ENCODE data around the gene CSN3. TPM values are rescaled to one million over a fixed set of nuclear protein-coding genes. Genes with fewer than 3 reads are reported as not detected.

The CSN3 gene
- total RNA-seq, 1 experiment from 2014 or later = not detected

DNA sequence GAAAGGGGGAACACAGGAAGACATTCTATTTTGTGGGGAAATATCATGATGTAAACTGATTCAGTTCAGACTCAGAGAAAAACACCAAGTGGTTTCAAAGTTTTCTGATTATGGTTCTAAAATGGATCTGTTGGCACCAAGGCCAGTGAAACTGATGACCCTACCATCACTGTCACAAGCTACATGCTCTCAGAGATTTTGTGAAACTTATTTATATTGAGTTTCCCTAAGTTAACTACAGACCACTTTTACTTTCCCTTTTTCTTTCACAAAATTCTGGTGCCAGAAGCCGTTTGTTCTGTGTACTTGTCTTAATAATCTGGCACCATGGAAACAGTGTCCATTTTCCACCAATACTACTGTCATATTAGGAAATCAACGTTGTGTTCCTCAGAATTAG, 48.9 kb downstream of the CSN3 start:
- no peak for DNase-seq (ENCODE audit: low read depth)

DNA sequence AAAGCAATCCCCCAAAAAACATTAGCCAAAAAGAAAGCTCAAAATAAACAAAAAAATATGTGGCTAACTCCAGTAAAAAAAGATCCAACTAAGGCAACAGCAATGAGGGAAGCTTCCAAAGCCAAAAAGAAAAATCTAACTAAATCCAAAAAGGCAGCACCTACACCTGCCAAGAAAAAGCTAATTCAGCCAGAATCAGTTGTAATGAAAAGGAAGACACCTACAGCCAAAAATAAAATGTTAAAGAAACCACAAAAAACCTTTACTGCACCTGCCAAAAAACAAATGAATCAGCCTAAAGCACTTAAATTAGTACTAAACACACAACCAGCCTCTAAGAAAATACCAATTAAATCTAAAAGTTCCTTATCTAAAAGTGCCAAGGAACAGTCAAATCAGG, 55.2 kb downstream of the CSN3 start:
- DNase-seq (ENCODE audit: low read depth) = no peak

DNA sequence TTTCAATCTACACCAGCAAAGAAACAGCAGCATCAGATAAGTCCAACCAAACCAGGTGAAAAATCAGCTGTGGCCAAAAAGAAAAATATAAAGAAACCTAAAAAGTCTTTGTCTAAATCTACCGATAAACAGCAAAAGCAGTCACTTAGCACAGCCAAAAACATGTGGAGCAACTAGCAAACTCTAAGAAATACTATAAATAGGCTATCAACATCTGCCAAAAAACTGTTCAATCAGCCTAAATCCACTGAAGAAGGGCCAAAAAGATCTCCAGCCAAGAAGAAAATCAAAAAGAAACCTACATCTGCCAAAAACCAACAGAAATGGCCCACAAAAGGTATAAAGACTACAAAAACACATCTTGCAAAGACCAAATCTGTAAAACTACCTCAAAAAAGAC, 55.7 kb downstream of the CSN3 start:
- no peak for DNase-seq (ENCODE audit: low read depth)

DNA sequence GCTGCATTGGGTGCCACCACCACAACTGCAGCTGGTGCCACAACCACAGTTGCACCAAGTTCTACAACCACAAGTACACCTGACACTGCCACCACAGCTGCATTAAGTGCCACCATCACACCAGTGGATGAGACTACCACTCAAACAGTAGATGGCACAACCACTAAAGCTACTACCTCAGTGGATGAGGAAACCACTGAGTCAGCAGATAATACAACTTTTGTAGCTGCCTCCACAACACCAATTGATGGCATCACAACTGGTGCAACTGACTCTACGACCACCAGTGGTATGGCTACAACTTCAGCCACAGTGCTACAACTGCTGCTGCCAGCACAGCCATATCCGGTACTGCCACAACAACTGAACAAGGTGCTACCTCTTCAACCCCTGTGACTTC, 57.2 kb downstream of the CSN3 start:
- no peak for DNase-seq (ENCODE audit: low read depth)

DNA sequence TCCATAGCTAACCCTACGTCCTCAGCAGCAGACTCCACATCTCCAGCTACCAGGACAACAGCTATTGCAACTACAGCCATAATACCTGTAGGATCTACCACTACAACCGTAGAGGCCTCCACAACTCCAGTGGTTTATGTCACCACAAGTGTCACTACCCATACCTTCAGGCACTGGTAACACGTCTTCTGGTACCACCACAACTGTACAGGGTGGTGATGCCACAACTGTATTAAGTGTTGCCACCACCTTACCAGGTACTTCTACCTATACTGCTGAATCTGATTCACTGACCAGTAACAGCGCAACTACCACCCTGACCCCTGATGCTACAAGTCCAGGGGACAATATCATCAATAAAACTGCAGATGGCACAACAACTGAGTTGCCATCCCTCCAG, 57.8 kb downstream of the CSN3 start:
- no peak for DNase-seq (ENCODE audit: low read depth)

Other genes with a start within 250 kb of the CSN3 start
- gene STATH, start 246.6 kb upstream of the CSN3 start, total RNA-seq (2014; rRNA removed; shearing (Covaris generic)) = not detected in 2 replicates
- gene HTN3, start 214.1 kb upstream of the CSN3 start, total RNA-seq (2014; rRNA removed; shearing (Covaris generic)) = not detected in 2 replicates
- not detected in 2 replicates for gene HTN1, start 192.2 kb upstream of the CSN3 start, total RNA-seq (2014; rRNA removed; shearing (Covaris generic))
- not detected in 2 replicates for gene PRR27, start 88.4 kb upstream of the CSN3 start, total RNA-seq (2014; rRNA removed; shearing (Covaris generic))
- not detected in 2 replicates for gene ODAM, start 46.9 kb upstream of the CSN3 start, total RNA-seq (2014; rRNA removed; shearing (Covaris generic))
- not detected in 2 replicates for gene FDCSP, start 16.5 kb upstream of the CSN3 start, total RNA-seq (2014; rRNA removed; shearing (Covaris generic))
- gene CABS1, start 92.4 kb downstream of the CSN3 start, total RNA-seq (2014; rRNA removed; shearing (Covaris generic)) = not detected in 2 replicates
- not detected in 2 replicates for gene SMR3A, start 118.2 kb downstream of the CSN3 start, total RNA-seq (2014; rRNA removed; shearing (Covaris generic))
- not detected in 2 replicates for gene SMR3B, start 140.5 kb downstream of the CSN3 start, total RNA-seq (2014; rRNA removed; shearing (Covaris generic))
- gene OPRPN, start 155.3 kb downstream of the CSN3 start, total RNA-seq (2014; rRNA removed; shearing (Covaris generic)) = not detected in 2 replicates
- 0.25 TPM in 1 of 2 replicates, not detected in the other for gene MUC7, start 229.6 kb downstream of the CSN3 start, total RNA-seq (2014; rRNA removed; shearing (Covaris generic))

All from M059J (cell line).